ENCODE results near the gene PKNOX2.

Gene PKNOX2

DNA sequence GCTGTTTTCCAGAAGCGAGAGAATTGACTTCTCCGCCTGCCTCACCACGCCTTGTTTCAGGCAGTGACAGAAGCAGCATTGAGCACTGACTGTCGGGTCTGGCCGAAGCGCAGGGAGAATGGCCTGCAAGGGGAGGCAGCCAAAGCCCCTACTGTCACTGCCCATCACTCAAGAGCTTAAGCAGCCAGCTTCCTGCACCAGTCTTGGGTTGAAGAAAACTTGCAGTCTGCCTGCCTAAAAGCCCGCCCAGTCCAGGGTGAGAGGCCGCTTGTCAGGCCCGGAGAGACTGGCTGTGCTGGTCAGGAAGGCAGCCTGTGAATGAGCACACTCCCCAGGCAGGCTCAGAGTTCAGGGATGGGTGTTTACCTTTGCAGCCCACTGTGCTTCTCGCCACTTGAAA lies 108.3 kb downstream of the PKNOX2 start:
- H3K4me3 ChIP-seq (ENCODE audit: low read depth, low read length), result no peak overlapping the region
- no peak for DNase-seq (ENCODE audit: low read depth)

DNA sequence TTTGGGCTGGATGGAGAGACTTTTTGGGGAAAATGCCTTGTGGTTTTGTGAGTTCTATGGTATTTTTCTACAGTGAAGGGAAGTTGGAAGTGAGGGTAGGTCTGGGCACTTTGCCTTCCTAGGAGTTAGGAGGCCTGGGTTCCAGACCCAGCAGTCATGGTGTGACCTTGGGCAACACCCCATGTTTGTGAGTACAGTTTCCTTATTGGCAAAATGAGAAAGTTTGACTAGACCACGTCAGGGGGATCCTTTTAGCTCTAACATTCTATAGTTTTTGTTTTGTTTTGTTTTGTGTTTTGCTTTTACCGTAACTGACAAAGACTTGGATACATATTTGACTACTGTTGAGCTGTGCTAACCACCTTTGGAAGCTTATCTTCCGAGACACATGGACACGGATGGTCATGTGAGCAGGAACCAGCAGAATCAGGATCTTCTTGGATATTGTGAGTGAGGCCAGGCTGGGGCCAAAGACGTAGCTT lies 109.0 kb downstream of the PKNOX2 start:
- no peak overlapping the region for H3K4me3 ChIP-seq (ENCODE audit: low read depth, low read length)

DNA sequence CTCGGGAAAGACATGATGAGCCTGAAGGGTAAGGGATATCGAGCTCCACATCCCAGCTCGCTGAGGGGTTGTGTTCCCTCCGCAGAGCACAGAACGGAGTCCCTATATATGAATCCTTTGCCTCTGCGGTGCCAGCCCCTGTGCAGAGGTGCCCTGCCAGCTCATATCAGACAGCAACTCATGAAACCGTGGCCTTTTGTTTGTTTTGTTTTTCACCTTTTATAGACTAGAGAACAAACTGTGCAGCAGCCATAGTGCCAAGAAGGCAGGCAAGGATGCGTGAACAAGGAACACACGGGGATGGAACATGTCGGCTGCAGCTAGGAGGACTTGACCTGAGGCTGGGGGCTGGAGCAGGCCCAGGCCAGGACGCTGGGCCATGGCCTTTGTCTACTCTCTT lies 109.8 kb downstream of the PKNOX2 start:
- DNase-seq (ENCODE audit: low read depth), result no peak
- no peak overlapping the region for H3K4me3 ChIP-seq (ENCODE audit: low read depth, low read length)

More for the DNA sequence above, 109.0 kb downstream of the PKNOX2 start:
- no peak for DNase-seq (ENCODE audit: low read depth)

DNA sequence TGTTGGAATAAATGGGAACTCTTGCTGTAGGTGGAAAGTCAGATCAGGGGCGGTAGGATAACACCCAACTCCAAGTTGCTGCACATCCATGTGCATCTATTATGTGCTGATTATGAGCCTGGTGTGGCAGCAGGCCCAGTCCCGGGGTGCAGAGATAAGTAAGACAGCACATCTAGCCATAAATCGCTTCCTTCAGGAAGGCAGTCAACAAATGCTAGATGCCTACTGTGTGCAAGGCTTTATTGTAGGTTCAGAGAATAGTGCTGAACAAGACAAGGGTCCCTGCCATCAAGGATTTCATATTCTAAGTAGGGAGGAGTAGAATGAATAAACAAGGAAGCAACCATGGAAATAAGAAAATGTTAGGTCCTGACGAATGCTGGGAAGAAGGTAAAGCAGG lies 110.2 kb downstream of the PKNOX2 start:
- DNase-seq (ENCODE audit: low read depth), result no peak
- no peak overlapping the region for H3K4me3 ChIP-seq (ENCODE audit: low read depth, low read length)

DNA sequence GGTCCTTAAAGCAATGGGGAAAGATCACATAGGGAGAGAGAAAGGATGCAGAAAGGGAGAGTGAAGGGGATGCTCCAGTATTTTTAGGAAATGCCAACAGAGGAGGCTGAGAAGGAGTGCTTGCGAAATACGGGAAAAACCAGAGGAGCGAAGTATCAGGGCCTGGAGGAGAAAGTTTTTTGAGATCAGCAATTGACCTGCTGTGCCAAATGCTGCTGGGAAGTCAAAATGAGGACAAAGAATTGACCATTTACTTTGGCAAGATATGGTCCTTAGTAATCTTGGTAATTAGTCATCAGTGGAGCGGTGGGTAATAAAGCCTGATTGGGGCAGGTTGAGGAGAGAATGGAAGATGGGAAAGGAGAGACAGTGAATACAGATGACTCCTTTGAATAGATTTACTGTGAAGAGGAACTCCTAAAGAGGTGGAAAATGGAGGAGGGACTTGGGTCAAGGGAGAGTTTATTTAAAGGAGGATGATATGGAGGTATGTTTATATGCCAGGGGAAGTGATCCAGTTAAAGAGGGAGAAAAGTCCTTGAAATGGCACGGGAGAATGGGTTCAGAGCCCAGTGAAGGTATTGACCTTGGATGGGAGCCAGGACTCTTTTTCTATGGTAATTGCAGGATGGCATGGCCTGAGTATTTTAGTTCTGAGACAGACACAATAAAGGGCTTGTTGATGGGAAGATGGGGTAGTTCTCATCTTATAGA lies 111.5 kb downstream of the PKNOX2 start:
- DNase-seq (ENCODE audit: low read depth), result no peak
- no peak overlapping the region for H3K4me3 ChIP-seq (ENCODE audit: low read depth, low read length)

DNA sequence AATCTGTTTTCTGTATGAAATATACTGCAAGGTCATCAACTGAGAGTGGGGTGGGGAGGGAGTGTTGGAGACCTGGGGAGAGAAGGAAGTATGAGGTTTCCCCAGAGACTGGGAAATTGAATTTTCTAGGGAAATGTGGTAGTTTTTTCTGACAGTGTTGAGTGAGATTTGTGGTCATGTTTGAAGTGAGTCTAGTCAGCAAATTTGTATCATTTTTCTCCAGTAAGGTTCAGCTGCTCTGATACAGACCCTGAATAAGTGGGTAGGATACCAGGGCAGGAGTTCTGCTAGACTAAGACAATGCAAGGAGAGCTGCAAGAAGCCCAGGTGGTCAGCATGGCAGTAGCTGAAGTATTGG lies 112.0 kb downstream of the PKNOX2 start:
- DNase-seq (ENCODE audit: low read depth), result no peak
- H3K4me3 ChIP-seq (ENCODE audit: low read depth, low read length), result no peak overlapping the region

DNA sequence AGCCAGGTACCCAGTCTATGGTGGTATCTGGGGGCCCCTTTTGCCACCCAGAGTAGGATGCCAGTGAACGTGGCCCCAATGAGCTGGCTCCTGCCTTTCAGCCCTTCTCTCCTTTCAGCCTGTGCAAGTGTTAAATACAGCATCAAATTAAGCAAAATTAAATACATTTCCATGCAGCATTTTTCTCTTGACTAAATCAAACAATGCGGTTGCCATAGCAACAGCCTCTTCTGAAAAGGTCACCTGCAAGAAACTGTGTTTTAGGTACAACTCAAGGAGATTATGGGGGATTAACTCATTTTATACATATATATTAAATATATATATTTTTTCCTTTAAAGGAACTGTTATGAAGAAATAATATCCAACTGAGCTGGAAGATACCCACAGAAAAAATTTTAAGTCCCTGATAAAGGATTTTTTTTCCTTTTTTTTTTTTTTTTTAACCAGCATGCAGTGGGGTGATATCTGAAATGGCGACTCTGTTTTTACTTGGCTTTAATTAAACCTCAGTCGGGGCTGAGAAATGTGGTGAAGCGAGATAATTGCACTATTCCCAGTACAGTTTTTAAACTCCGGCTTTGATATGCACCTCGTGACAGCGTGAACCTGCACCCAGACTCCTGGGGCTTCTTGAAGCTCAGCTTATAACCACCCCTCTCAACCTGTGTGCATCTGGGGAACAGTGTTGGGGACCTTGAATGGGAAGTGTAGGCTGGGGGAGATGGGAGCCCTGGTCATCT lies 115.3 kb downstream of the PKNOX2 start:
- DNase-seq (ENCODE audit: low read depth), result no peak
- H3K4me3 ChIP-seq (ENCODE audit: low read depth, low read length), result no peak overlapping the region

DNA sequence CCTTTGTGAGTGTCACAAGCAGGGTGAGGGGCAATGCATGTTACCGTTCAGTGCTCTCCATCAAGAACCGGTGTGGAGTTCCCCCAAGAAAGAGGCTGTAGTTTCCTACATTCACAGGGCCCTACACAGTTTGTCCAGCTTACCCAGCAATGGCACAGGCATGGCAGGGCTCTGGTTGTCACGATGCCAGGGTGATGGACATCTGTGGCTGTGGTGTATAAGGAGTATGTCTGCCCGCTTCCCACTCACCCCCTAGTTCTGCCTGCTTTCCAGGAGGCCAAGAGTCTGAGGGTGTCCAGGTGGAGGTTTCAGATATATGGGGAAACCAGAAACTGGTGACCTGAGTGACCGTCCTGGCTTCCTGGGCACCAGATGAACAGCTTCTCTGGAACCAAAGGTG lies 116.1 kb downstream of the PKNOX2 start:
- H3K4me3 ChIP-seq (ENCODE audit: low read depth, low read length), result no peak overlapping the region

DNA sequence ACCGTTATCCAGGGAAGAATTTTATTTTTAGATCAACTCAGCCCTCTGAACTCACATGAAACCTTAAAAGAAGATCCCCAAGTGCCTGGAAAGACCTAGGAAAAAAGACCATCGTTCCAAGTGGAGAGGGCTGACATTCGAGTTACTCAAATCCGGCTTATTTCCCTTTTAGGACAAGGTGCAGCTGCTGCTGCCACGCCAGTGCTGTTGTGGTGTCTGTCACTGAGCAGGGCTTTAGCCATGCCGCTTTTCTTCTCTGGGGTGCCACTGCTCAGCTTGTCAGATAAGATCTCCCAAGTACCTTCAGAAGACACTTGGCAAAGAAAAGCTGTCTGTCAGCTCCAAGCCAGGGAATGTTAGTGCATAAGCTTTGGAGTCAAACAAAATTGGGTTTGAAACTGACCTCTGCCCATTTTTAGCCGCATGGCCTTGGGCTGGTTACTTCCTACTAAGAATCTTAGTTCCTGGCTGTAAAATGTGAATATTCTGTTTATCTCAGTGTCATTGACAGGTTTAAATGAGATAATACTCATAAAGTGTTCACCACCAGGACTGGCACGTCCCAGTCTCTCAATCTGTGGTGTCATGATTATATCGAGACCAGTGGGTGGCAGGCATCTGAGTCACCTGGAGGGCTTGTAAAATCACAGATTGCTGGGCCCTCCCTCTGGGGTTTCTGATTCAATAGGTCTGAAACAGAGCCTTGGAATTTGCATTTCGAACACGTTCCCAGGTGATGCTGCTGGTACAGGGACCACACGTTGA lies 117.5 kb downstream of the PKNOX2 start:
- H3K4me3 ChIP-seq (ENCODE audit: low read depth, low read length), result no peak overlapping the region
- no peak for DNase-seq (ENCODE audit: low read depth)

More for the DNA sequence above, 116.1 kb downstream of the PKNOX2 start:
- no peak for DNase-seq (ENCODE audit: low read depth)

DNA sequence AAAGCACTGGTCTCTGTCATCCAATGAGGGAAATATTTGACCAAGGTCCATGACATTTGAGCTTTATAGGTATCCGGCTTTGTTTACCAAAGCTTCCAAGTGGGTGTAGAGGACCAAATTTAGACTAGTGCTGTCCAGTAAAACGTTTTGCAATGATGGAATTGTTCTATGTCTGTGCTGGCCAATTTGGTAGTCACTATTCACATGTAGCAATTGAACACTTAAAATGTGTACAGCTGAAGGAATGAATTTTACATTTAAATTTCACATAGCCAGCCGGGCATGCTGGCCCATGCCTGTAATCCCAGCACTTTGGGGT lies 118.0 kb downstream of the PKNOX2 start:
- DNase-seq (ENCODE audit: low read depth), result no peak
- no peak overlapping the region for H3K4me3 ChIP-seq (ENCODE audit: low read depth, low read length)

DNA sequence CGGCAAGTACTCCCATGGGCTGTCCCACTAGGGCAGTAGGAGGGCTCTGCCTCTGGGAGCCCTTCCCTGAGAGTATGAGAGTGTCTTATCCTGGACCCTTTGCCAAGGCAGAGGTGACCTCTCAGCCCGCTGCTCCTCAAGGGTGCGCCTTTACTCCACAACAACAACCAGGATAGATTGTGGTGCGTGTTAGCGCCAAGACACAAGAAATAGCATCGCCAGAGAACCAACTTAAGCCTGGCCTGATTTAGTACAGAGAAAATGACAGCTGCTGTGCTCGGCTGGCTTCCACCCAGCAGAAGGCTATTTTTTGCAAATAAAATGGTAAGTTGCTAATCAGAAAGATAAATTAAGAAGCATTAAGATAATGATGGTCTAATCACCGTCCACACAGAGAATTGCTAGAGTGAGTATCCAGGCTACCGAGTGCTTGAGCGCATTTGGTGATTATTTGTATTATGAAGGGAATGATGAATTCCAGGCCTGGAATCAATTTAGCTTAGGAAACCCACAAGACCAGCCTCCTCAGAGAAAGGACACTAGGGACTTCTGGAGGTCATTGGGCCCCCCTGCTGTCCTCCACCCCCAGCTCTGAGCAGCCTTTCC lies 119.8 kb downstream of the PKNOX2 start:
- no peak for DNase-seq (ENCODE audit: low read depth)

DNA sequence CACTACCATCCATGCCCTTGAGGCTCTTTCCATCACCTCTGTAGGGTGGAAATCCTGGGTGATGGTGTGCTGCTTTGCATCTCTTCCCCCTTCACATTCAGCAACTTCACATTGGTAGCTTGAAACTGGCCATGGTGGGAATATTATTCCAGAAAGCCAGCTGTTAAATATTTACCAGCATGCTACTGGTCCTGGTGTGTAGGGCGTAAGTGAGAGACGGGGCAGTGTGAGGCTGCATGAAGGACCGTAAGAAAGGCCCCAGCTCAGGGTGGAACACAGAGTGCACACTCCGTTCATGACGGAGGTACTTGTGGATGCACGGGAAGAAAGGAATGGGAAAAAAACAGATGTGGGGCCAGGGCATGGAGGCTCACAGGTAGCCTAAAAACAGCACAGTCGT lies 121.3 kb downstream of the PKNOX2 start:
- DNase-seq (ENCODE audit: low read depth), result no peak
- H3K4me3 ChIP-seq (ENCODE audit: low read depth, low read length), result no peak overlapping the region

More for the DNA sequence above, 119.8 kb downstream of the PKNOX2 start:
- no peak overlapping the region for H3K4me3 ChIP-seq (ENCODE audit: low read depth, low read length)

DNA sequence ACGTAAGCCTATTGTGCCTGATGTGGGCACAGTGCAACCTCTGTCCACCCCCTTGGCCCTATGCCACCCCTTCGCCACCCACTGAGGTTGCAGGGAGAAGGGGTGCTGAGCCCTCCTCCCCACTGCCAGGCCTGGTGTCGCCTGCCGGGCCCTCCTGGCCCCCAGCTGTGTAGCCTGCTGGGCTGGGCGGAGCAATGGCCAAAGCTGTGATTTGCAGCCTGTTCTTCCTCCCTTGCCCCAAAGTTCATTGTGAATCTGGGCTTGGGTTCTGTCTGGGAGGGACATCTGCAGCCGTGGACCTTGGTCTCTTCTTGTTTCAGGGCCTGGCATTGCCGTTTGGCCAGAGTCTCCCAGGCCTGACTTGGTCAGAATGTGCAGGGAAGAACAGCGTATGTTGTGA lies 121.9 kb downstream of the PKNOX2 start:
- no peak overlapping the region for H3K4me3 ChIP-seq (ENCODE audit: low read depth, low read length)

DNA sequence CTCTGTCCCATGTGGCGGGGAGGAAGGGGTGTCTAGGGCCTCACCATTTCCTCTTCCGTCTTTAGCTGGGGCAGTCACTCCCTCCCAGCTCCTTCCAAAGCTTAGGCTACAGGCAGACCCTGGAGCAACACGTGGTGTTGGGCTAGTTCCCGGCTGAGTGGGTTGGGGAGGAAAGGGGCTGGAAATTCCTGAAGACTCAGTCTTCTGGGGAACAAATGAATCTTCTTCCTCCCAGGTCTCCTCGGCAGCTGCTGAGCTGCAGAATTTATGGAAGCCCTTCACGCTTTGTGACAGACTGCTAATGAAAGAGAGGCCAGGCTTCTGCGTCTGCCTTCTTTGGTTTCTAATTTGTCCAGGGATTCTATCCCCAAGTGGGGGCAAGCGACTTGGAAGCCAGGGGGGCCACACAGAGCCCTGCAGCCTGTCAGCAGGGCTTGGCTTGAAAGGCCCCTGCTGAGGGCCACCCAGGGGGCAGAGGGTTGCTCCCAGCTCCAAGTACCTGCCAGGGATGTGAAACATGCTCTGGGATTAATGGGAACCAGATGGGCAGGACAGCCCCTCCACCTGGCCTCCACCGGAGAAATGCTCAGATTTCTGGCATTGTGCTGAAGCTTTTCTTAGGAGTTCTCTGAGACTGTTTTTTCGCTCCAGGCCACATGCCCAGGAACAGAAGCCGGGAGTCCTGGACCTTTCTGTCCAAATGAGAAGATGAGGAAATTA lies 123.1 kb downstream of the PKNOX2 start:
- peak; percentile 36 for DNase-seq (ENCODE audit: low read depth)
- H3K4me3 ChIP-seq (ENCODE audit: low read depth, low read length), result no peak overlapping the region

More for the DNA sequence above, 121.9 kb downstream of the PKNOX2 start:
- DNase-seq (ENCODE audit: low read depth), result no peak

DNA sequence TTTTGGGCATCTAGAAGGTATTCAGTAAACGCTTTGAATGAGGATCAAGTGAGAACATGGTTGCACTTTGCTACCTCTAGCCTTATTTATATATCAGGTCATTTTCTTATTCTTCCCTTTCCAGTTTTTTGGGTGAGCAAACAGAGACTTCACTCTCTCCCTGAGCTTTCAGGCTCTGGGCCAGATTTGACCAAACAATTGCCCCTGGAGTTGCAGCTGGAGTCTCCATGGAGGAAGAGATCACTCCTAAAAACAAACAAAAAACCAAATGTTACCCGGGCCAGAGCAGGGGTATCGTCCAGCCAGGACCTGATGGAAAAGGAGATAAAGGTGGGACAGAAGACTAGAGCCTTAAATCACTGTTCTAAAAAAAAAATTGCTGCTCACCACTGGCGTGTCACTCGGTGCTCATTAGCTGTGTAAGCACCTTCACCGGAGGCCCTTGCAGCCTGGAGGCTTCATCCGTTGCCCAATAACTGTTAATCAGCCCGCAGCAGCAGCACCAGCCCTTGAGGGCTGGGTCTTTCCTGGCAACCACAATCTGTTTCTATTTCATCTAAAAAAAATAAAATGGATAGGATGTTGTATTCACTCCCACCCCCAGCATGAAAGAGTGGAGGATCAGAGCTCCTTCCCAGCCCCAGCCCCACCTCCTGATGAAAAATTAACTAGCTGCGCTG lies 125.0 kb downstream of the PKNOX2 start:
- no peak overlapping the region for H3K4me3 ChIP-seq (ENCODE audit: low read depth, low read length)
- no peak for DNase-seq (ENCODE audit: low read depth)

DNA sequence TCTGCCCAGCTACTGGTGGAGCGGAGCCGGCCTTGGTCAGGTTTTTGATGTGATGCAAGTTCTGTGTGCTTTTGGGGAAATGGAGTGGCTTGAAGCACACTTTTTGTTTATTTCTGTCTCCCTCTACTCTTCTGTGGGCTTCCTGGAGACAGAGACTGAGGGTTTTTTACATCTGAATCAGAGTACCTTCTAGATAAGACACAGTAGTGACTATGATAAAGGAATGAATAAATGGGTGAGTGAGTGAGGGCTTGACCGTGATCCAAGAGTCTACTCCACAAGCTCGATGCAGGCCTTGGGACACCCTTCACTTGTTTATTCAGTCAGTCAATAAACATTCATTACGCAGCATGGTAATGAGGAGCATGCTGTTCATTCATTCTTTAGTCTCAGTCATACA lies 125.7 kb downstream of the PKNOX2 start:
- no peak for DNase-seq (ENCODE audit: low read depth)
- H3K4me3 ChIP-seq (ENCODE audit: low read depth, low read length), result no peak overlapping the region

DNA sequence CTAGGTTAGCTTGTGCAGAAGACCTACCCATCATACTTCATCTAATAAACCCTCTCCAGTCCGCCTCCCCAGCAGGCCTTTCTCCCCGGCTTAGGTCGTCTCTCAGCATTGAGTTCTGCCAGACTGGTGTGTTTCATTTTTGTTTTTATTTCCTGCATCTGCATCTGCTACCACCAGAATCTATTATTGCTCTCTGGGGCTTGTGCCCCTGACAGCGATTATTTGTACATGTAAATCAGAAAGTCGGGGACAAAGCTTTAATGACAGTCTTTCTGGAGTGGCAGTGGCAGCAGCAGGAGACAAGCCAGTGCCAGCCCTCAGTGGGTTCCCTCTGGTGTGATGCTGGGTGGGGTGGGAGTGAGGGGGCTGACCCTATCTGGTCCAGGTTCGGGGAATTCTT lies 127.5 kb downstream of the PKNOX2 start:
- DNase-seq (ENCODE audit: low read depth), result no peak
- no peak overlapping the region for H3K4me3 ChIP-seq (ENCODE audit: low read depth, low read length)

DNA sequence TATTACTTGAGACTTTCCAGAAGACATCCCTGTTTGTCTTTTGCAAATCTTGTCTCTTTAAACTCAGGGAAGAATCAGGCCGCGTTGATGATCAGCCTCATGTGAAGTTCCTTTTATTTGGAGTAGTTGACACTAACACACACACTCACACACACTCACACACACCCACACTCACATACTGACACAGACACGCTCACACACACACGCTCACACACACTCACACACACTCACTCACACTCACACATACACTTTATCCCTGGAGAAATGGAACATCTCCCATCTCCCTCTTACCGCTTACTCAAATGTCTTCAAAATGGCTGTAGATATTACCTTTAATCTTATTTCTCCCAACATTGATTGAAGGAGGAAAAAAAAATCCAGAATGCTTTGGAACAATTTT lies 129.0 kb downstream of the PKNOX2 start:
- DNase-seq (ENCODE audit: low read depth), result no peak
- H3K4me3 ChIP-seq (ENCODE audit: low read depth, low read length), result no peak overlapping the region

DNA sequence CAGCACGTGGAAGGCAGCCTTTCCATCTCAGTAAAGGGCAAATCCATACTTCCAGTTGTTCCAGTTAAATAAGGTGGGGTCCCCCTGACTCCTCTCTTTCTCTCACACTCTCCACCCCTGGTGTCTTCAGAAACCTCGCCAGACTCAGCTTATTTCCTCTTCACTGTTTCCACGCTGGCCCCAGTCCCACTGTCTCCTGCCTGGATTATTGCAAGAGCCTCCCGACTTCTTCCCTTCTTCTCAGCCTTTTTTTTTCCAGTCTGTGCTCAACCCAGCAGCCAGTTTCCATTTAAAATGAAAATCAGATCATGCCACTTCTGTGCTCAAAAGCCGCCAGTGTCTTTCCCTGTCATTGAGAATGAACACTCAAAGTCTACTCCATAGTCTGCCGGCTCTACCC lies 131.4 kb downstream of the PKNOX2 start:
- DNase-seq (ENCODE audit: low read depth), result no peak
- no peak overlapping the region for H3K4me3 ChIP-seq (ENCODE audit: low read depth, low read length)
